ENCODE measurements around the gene LAMP2.

The LAMP2 gene

GRCh38 chrX:120453985-120454384 lies 15.1 kb downstream of the LAMP2 start:
- DNase-seq, result no peak

GRCh38 chrX:120452131-120452530 lies 17.0 kb downstream of the LAMP2 start:
- DNase-seq, result peak; percentile 8

- no peak for DNase-seq
Observed at GRCh38 chrX:120450163-120450562, 18.9 kb downstream of the LAMP2 start.

- no peak for DNase-seq
Observed at GRCh38 chrX:120446498-120446897, 22.6 kb downstream of the LAMP2 start.

- DNase-seq, result no peak
Observed at GRCh38 chrX:120439921-120440320, 29.2 kb downstream of the LAMP2 start.

GRCh38 chrX:120429776-120430540 lies 39.1 kb downstream of the LAMP2 start:
- DNase-seq, result no peak

- no peak for DNase-seq
Observed at GRCh38 chrX:120428309-120428708, 40.8 kb downstream of the LAMP2 start.

GRCh38 chrX:120426599-120426998 lies 42.5 kb downstream of the LAMP2 start:
- DNase-seq, result no peak

GRCh38 chrX:120419463-120419862 lies 49.6 kb downstream of the LAMP2 start:
- no peak for DNase-seq

GRCh38 chrX:120408168-120408567 lies 60.9 kb downstream of the LAMP2 start:
- DNase-seq, result no peak

GRCh38 chrX:120406638-120407037 lies 62.5 kb downstream of the LAMP2 start:
- DNase-seq, result no peak

- no peak for DNase-seq
Observed at GRCh38 chrX:120402369-120402768, 66.7 kb downstream of the LAMP2 start.

- no peak for DNase-seq
Observed at GRCh38 chrX:120401301-120401700, 67.8 kb downstream of the LAMP2 start.

GRCh38 chrX:120380699-120381098 lies 88.4 kb downstream of the LAMP2 start:
- no peak for DNase-seq

GRCh38 chrX:120379937-120380681 lies 89.0 kb downstream of the LAMP2 start:
- DNase-seq, result no peak

- DNase-seq, result no peak
Observed at GRCh38 chrX:120378570-120378969, 90.5 kb downstream of the LAMP2 start.

Measured in retina (tissue), 1 donor.